SK-N-MC (cell line): ENCODE data around the gene ICAM4.

Source experiments
- DNase-seq: peaks from one replicate; pipeline ENCODE4 v3.0.0-alpha.2; 2011; ENCODE audit warnings: low read depth, low spot score
- H3K27ac ChIP-seq: fragments of 200-600 bp; sonication (generic); 2 replicates; pipeline ENCODE4 v1.5.1; 2016; ENCODE audit warnings: mixed run types
- H3K36me3 ChIP-seq: fragments of 200-600 bp; sonication (generic); 2 replicates; pipeline ENCODE4 v1.6.1; 2017; ENCODE audit warnings: antibody characterized with exemption, low read length, mixed read lengths; ENCODE audit not compliant: insufficient read depth
- H3K4me3 ChIP-seq: fragments of 200-600 bp; sonication (generic); 2 replicates; pipeline ENCODE4 v1.5.1; 2016
- H3K9ac ChIP-seq: fragments of 200-600 bp; sonication (generic); 2 replicates; pipeline ENCODE4 v1.8.0; 2017; ENCODE audit warnings: mixed run types, mixed read lengths; ENCODE audit not compliant: insufficient read length
- H3K9me3 ChIP-seq: fragments of 200-600 bp; sonication (generic); 2 replicates; pipeline ENCODE4 v1.6.1; 2017; ENCODE audit warnings: low read depth, mild to moderate bottlenecking, antibody characterized with exemption, low read length, moderate library complexity, mixed read lengths
- EZH2 ChIP-seq: fragments of 200-600 bp; sonication (generic); IDR thresholded peaks from one replicate; pipeline ENCODE4 v1.6.1; 2017; ENCODE audit warnings: antibody characterized with exemption
- FOXP2 ChIP-seq: optimal IDR thresholded peaks from 2 replicates; pipeline ENCODE3; 2011; ENCODE audit warnings: mild to moderate bottlenecking, moderate library complexity; ENCODE audit not compliant: insufficient read depth; ENCODE audit errors: extremely low read length, control extremely low read depth
- POLR2AphosphoS5 ChIP-seq: IDR thresholded peaks from 2 replicates; pipeline ENCODE4 v1.6.1; 2012; ENCODE audit warnings: mild to moderate bottlenecking, low read depth, low read length, borderline replicate concordance

The ICAM4 gene

GRCh38 chr19:10295847-10296591 is 9.3 kb downstream of the ICAM4 start:
- no peak overlapping the region for H3K9ac ChIP-seq
- no peak for TF ChIP-seq POLR2AphosphoS5
- no peak for TF ChIP-seq EZH2
- no peak for TF ChIP-seq FOXP2
- no peak for DNase-seq
- H3K4me3 ChIP-seq: no peak overlapping the region
- H3K36me3 ChIP-seq: peaks cover 8% of the 10 kb centered on the region; the same call in 1 of the 2 replicates
- no peaks in the 10 kb centered on the region for H3K9me3 ChIP-seq
- no peak overlapping the region for H3K27ac ChIP-seq

DNA sequence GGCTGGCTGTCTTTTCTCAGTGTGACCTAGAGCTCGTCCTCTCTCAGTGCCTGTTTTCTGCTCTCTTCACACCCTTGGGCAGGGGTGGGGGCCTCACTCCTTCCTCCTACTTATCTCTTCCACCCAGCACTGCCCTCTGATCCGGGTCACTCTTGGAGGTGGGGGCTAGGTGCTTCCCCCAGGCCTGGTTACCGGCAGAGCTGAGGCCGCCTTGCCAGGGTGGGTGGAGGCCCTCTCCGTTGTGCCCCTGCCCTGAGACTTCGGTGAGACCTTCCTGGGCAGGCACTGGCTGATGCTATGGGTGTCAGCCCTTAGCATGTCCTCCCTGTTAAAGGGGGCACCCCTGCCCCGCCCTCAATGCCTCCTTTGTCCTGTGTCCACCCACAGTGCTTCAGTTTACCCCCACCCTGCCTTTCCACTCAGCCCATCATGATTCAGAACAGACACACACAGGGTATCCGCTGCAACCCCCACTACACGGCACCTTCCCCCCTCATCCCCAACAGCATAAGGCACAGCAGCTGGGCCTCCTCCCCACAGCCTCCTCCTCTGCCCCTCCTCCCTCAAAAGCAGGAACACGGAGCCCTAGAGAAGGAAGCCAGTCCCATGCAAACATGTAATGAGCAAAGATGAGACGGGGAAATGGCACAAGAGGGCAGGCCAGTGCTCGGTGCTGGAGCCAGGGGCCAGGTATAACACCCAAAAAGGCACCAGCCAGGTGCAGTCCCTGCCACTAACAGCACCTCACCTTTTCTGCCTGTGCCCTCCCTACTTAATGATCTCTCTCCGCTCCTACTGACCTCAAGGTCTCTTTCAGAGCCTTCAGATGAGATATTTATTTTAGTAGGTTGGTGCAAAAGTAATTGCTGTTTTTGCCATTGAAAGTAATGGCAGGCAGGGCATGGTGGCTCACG is 13.0 kb downstream of the ICAM4 start:
- no peak for DNase-seq
- H3K9me3 ChIP-seq: no peaks in the 10 kb centered on the region
- no peaks in the 10 kb centered on the region for H3K36me3 ChIP-seq
- no peak overlapping the region for H3K27ac ChIP-seq
- TF ChIP-seq FOXP2 (no peak), EZH2 (no peak), POLR2AphosphoS5 (no peak)
- no peak overlapping the region for H3K9ac ChIP-seq
- no peak overlapping the region for H3K4me3 ChIP-seq

GRCh38 chr19:10305139-10305806 is 18.5 kb downstream of the ICAM4 start:
- Histone ChIP-seq H3K9ac (no peak overlapping the region), H3K36me3 (no peaks in the 10 kb centered on the region; the same call in 1 of the 2 replicates), H3K4me3 (no peak overlapping the region), H3K27ac (no peak overlapping the region), H3K9me3 (no peaks in the 10 kb centered on the region)
- no peak for TF ChIP-seq POLR2AphosphoS5
- TF ChIP-seq FOXP2: no peak
- no peak for DNase-seq

DNA sequence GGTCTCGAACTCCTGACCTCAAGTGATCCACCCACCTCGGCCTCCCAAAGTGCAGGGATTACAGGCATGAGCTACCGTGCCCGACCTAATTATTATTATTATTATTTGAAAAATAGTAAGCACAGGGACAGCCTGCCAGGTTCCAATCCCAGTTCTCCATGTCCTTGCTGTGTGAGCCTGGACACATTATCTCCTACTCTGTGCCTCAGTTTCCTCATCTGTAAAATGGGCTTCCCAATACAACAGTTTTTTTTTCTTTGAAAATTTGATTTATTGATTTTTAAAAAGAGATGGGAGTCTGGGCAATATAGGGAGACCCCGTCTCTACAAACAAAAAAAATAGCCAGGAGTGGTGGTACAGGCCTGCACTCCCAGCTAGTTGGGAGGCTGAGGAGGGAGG is 19.6 kb downstream of the ICAM4 start:
- H3K4me3 ChIP-seq: no peak overlapping the region
- TF ChIP-seq FOXP2 (no peak), EZH2 (no peak), POLR2AphosphoS5 (no peak)
- H3K9me3 ChIP-seq: no peaks in the 10 kb centered on the region
- no peak overlapping the region for H3K27ac ChIP-seq
- no peak for DNase-seq
- no peak overlapping the region for H3K9ac ChIP-seq
- H3K36me3 ChIP-seq: no peaks in the 10 kb centered on the region; the same call in 1 of the 2 replicates

GRCh38 chr19:10309423-10309822 is 22.7 kb downstream of the ICAM4 start, which contains the start of gene ZGLP1:
TSS of gene ZGLP1 (minus strand) at chr19:10309815.
- TF ChIP-seq FOXP2 (no peak), POLR2AphosphoS5 (no peak), EZH2 (no peak)
- Histone ChIP-seq H3K27ac (no peak within 1 kb of the TSS), H3K4me3 (no peak within 1 kb of the TSS), H3K9ac (no peak within 1 kb of the TSS), H3K36me3 (peaks cover 8% of the 10 kb centered on the region; the same call in 1 of the 2 replicates), H3K9me3 (no peaks in the 10 kb centered on the region)
- no peak for DNase-seq

DNA sequence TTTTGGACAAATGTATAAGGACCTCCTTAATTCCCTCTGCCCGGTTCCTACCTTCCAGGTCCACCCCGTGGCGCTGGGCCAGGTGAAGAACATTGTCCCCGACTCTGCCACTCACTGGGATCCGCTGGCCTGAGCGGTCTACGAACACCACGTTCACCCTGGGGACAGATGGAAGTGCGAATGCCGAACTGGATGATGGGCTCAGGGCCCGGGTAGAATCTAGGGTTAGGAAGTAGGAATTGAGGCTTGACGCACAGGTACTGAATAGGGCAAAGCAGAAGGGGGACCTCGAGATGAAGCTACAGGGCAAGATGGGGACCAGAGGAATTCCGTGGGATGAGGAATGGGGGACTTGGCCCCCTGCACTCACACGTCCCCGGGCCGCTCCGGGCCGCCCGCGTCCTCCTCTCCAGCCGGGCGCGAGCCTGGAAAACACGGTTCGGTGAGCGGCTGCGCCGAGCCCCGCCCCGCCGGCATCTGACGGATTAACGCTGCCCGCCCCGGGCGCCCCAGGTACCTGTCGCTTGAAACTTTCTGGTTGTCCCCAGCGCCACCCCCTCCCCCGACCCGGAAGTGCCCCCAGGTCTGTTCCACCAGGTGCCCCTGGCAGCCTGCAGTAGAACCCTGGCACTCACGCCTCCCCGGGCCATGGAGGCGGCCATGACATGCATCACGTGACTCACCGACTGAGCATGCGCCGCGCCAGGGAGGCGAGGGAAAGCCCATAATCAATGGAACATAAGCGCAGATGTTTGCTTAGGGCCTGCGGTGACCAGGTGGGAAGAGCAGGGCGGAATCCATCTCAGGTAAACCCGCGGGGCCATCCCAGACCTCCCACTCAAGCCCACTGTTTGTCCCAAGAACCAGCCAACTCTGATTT is 28.8 kb downstream of the ICAM4 start, which contains the start of gene FDX2:
Gene FDX2, minus strand, starts transcription at position 681 of the 880 bp plus-strand sequence. Its CDS starts 19 bp downstream, at position 662.
- no peak for DNase-seq
- TF ChIP-seq EZH2 (no peak), FOXP2 (no peak), POLR2AphosphoS5 (peak; percentile 95)
- H3K27ac ChIP-seq: peak within 1 kb of the TSS; percentile 73
- H3K9ac ChIP-seq: peak within 1 kb of the TSS; percentile 85
- no peaks in the 10 kb centered on the region for H3K9me3 ChIP-seq
- peak within 1 kb of the TSS; percentile 91 for H3K4me3 ChIP-seq
- H3K36me3 ChIP-seq: peaks cover 33% of the 10 kb centered on the region

DNA sequence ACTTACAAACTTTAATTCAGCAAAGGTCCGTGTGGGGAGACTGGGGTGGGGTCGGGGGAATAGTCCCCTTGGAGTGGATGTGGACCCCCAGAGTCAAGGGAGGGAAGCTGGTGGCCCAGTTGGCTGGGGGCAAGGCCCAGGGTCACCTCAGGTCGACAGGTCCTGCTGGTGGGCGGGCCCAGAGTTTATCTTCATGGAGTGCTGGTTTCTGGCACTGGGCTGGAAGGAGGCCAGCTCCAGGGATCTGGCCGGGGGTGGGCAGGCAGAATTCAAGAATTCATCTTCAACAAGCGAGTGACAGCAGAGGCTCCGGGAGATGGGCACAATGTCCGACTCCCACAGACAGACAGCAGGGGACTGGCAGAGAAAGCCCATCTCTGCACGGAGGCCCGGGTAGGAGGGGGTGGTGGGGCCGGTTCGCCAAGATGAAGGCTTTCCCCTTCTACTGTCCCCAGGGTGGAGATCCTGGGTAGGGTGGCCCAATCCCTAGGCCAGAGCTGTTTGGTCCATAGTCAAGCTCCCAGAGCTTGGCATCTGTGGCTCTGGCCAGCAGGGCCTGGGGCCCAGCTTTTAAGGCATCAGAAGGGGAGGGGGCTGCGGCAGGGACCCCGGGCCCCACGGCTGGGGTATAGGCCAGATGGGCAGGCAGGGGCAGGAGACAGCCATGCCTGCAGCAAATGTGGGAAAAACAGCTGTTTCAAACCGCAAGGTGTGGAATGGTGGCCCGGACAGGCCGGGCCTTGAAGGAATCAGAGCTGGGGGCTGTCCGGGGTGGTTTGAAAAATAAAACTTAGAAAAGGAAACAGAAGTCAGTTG is 29.7 kb downstream of the ICAM4 start:
- Histone ChIP-seq H3K36me3 (peaks cover 41% of the 10 kb centered on the region), H3K27ac (peak overlapping the region; percentile 73), H3K9me3 (no peaks in the 10 kb centered on the region), H3K9ac (peak overlapping the region; percentile 85), H3K4me3 (peak overlapping the region; percentile 91)
- DNase-seq: no peak
- TF ChIP-seq POLR2AphosphoS5: no peak
- TF ChIP-seq EZH2: no peak
- no peak for TF ChIP-seq FOXP2
